Nephron progenitor cell (in vitro differentiated cells): ENCODE data around the gene RFC1.
A peak's percentile ranks its signal among the peaks of the same experiment; 100 is the strongest.
"Not testable (repeated sequence)": the region's sequence is repeated elsewhere in the genome, so short reads cannot be mapped to it uniquely, and the experiment has no call there.

Experiments
- DNase-seq: peaks from one replicate; pipeline ENCODE4 v3.0.0; 2021
- H3K27ac Mint-ChIP-seq: 2 replicates; pipeline ENCODE4 v1.8.0; 2021; ENCODE audit warnings: mild to moderate bottlenecking, moderate library complexity, mixed read lengths
- H3K27me3 Mint-ChIP-seq: 2 replicates; pipeline ENCODE4 v1.8.0; 2021; ENCODE audit warnings: mild to moderate bottlenecking, low read depth, mixed read lengths; ENCODE audit not compliant: poor library complexity
- H3K36me3 Mint-ChIP-seq: 2 replicates; pipeline ENCODE4 v1.8.0; 2021; ENCODE audit warnings: low read depth, mixed read lengths
- H3K4me1 Mint-ChIP-seq: 2 replicates; pipeline ENCODE4 v1.8.0; 2021; ENCODE audit warnings: mixed read lengths
- H3K4me3 Mint-ChIP-seq: 2 replicates; pipeline ENCODE4 v1.8.0; 2021; ENCODE audit warnings: mild to moderate bottlenecking, moderate library complexity, mixed read lengths
- H3K9me3 Mint-ChIP-seq: 2 replicates; pipeline ENCODE4 v1.8.0; 2021; ENCODE audit warnings: mild to moderate bottlenecking, moderate library complexity, mixed read lengths
- TF ChIP-seq, protein P1 (sequence below): fragments of 200-600 bp; sonication (generic); IDR thresholded peaks from 2 replicates; pipeline ENCODE4 v1.5.0; 2021; ENCODE audit warnings: antibody characterized with exemption

Gene RFC1, protein sequence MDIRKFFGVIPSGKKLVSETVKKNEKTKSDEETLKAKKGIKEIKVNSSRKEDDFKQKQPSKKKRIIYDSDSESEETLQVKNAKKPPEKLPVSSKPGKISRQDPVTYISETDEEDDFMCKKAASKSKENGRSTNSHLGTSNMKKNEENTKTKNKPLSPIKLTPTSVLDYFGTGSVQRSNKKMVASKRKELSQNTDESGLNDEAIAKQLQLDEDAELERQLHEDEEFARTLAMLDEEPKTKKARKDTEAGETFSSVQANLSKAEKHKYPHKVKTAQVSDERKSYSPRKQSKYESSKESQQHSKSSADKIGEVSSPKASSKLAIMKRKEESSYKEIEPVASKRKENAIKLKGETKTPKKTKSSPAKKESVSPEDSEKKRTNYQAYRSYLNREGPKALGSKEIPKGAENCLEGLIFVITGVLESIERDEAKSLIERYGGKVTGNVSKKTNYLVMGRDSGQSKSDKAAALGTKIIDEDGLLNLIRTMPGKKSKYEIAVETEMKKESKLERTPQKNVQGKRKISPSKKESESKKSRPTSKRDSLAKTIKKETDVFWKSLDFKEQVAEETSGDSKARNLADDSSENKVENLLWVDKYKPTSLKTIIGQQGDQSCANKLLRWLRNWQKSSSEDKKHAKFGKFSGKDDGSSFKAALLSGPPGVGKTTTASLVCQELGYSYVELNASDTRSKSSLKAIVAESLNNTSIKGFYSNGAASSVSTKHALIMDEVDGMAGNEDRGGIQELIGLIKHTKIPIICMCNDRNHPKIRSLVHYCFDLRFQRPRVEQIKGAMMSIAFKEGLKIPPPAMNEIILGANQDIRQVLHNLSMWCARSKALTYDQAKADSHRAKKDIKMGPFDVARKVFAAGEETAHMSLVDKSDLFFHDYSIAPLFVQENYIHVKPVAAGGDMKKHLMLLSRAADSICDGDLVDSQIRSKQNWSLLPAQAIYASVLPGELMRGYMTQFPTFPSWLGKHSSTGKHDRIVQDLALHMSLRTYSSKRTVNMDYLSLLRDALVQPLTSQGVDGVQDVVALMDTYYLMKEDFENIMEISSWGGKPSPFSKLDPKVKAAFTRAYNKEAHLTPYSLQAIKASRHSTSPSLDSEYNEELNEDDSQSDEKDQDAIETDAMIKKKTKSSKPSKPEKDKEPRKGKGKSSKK

DNA sequence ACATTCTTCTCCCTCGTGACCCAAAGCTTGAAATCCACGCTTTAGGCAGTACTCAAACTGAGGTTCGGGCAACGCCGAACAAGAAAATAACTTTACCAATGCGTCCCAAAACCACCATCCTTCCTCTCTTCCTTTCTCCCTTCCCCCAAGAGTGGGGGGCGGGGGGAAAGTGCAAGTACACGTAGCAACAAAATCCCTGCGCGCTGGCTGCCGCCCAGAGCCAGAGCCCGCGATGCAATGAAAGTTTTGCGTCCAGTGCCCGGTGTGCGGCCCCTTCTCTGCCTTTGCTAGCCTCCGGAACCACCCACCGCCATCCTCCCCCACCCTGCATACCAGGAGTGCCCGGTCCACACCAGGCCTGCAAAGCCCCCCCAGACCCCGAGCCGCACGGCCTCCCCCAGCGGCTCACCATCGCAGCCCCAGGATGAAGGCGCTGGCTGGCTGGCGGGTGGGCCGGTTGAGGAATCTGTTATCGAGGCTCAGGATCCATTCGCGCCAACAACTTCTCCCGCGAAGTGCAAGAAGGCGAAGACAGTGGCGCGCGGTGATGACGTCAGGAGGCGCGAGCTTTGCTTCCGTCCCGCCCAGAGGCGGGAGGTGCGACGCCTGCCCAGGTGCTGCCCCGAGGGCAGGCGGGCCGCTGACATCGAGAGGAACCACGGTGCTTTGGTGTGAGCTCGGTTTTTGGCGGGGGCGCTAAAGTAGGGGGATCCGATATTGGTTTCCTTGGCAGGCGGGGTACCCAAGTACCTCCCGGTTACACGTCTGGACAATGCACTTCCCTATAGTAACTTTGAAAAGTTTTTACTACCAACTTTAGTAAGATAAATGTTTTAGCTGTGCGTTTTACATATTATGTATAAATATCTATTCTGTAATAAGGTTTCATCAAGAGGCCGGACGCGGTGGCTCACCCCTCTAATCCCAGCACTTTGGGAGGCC, at the start of gene RFC1:
RFC1 (minus strand) TSS at position 533 of the 942 bp plus-strand sequence; CDS start at position 412, 121 bp downstream.
- Mint-ChIP-seq H3K9me3 (peaks cover 20% of the 10 kb centered on the region), H3K27me3 (peaks cover 12% of the 10 kb centered on the region), H3K27ac (peak within 1 kb of the TSS; percentile 99), H3K4me3 (peak within 1 kb of the TSS; percentile 95), H3K4me1 (peaks cover 22% of the 10 kb centered on the region), H3K36me3 (peaks cover 18% of the 10 kb centered on the region)
- TF ChIP-seq, protein P1, sequence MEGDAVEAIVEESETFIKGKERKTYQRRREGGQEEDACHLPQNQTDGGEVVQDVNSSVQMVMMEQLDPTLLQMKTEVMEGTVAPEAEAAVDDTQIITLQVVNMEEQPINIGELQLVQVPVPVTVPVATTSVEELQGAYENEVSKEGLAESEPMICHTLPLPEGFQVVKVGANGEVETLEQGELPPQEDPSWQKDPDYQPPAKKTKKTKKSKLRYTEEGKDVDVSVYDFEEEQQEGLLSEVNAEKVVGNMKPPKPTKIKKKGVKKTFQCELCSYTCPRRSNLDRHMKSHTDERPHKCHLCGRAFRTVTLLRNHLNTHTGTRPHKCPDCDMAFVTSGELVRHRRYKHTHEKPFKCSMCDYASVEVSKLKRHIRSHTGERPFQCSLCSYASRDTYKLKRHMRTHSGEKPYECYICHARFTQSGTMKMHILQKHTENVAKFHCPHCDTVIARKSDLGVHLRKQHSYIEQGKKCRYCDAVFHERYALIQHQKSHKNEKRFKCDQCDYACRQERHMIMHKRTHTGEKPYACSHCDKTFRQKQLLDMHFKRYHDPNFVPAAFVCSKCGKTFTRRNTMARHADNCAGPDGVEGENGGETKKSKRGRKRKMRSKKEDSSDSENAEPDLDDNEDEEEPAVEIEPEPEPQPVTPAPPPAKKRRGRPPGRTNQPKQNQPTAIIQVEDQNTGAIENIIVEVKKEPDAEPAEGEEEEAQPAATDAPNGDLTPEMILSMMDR: no peak
- DNase-seq: peak; percentile 90

DNA sequence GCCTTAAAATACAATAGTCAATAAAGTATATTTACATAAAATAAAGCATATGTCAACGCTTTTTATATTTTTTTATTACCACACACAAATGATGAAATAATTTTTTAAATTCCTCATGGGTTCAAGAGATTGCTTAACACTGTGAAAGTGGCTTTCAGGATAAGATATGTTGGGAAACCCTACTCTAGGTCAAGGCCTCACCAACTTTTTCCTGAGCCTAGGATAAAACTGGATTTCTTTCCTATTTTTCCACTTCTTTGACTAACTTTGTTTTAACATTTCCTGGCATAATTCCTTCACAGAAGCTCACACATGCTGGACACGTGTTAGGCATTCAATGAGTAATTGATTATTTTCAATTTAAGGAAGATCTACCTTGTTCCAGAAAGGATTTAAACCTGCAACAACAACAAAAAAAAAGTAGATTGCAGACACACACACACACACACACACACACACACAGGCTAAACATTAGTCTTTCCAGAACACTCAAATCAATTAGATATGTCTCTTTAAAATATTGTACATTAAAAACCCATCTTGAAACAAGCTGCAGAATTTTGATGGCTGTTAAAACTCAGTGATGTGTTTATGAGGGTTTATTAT, 49.6 kb upstream of the RFC1 start:
- DNase-seq: no peak
- Mint-ChIP-seq H3K27me3 (peaks cover 4% of the 10 kb centered on the region), H3K4me1 (peaks cover 10% of the 10 kb centered on the region), H3K27ac (peak overlapping the region; percentile 43), H3K9me3 (no peaks in the 10 kb centered on the region), H3K4me3 (no peak overlapping the region), H3K36me3 (no peaks in the 10 kb centered on the region)
- TF ChIP-seq, protein P1: no peak

DNA sequence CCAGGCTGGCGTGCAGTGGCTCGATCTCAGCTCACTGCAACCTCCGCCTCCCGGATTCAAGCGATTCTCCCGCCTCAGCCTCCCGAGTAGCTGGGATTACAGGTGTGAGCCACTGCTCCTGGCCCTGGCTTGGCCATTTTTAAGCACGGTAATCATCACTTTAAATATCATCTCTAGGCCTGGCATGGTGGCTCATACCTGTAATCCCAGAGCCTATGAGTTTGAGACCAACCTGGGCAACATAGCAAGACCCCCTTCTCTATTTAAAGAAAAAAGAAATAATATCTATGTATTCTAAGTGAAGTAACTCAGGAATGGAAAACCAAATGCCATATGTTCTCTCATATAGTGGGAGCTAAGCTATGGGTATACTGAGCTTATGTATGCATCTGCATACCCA, 45.4 kb upstream of the RFC1 start:
- not testable (repeated sequence) for H3K27me3 Mint-ChIP-seq, H3K4me1 Mint-ChIP-seq, H3K36me3 Mint-ChIP-seq, H3K27ac Mint-ChIP-seq, DNase-seq, H3K9me3 Mint-ChIP-seq, H3K4me3 Mint-ChIP-seq

DNA sequence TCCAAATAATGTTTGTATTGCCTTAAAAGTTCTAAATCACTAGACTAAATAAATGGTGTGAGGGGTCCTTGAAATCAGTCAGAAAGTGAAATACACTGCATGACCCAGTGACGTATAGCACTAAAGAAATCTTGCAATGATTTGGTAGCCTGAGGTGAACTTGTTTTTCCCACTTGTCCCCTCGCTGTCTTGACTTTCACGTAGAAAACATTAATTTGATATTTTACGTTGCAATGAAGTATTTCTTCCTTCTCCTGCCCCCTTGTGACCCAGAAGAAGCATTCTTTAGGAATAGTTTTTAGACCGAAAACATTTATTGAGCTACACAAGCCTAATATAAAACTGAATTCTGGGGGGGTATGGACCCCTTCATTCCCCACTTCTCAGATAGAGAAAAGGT, 44.3 kb upstream of the RFC1 start:
- no peaks in the 10 kb centered on the region for H3K9me3 Mint-ChIP-seq
- TF ChIP-seq, protein P1: no peak
- DNase-seq: no peak
- peaks cover 7% of the 10 kb centered on the region for H3K27me3 Mint-ChIP-seq
- no peak overlapping the region for H3K4me3 Mint-ChIP-seq
- H3K27ac Mint-ChIP-seq: no peak overlapping the region
- peaks cover 6% of the 10 kb centered on the region for H3K4me1 Mint-ChIP-seq
- H3K36me3 Mint-ChIP-seq: no peaks in the 10 kb centered on the region

DNA sequence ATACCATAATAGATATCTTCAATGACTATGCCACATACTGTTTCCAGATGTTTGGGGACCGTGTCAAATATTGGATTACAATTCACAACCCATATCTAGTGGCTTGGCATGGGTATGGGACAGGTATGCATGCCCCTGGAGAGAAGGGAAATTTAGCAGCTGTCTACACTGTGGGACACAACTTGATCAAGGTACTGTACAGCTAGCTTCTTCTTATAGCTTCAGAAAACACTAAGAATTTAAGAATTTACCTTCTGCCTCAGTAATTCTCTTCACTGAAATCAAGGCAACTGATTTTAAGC, 41.4 kb upstream of the RFC1 start:
- Mint-ChIP-seq H3K9me3 (no peaks in the 10 kb centered on the region), H3K36me3 (no peaks in the 10 kb centered on the region), H3K27me3 (peaks cover 7% of the 10 kb centered on the region), H3K4me3 (no peak overlapping the region), H3K4me1 (peaks cover 6% of the 10 kb centered on the region), H3K27ac (no peak overlapping the region)
- TF ChIP-seq, protein P1: no peak
- DNase-seq: no peak
